Activated CD4-positive, CD25-positive, alpha-beta regulatory T cell treated with anti-CD3 and anti-CD28 coated beads, Interleukin-2, amount 50 U/mL, for 16 hours (primary cell): ENCODE results near the gene DPYSL5.

ENCODE experiments used
- DNase-seq: peaks from one replicate; pipeline ENCODE4 v3.0.0-alpha.2; 2020; ENCODE audit warnings: low read depth, low spot score

DPYSL5 gene

DNA sequence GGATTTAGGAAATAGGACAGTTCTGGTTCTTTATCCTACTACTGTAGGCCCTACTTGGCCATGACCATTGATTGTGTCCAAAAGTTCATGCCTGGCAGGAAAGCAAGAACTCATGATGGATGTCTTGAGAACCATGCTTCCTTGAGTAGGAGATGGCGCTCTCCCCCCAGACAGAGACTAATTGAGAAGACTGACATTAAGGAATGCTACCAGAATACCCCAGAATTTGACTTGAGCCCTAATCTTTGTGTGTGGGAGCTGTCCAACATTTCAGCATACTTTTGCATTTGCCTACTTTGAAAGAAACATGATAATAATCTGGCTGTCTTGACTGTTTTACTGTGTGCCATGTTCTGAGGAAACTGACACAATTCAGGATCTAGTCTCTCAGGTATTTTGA lies 145.8 kb downstream of the DPYSL5 start:
- DNase-seq, result no peak

DNA sequence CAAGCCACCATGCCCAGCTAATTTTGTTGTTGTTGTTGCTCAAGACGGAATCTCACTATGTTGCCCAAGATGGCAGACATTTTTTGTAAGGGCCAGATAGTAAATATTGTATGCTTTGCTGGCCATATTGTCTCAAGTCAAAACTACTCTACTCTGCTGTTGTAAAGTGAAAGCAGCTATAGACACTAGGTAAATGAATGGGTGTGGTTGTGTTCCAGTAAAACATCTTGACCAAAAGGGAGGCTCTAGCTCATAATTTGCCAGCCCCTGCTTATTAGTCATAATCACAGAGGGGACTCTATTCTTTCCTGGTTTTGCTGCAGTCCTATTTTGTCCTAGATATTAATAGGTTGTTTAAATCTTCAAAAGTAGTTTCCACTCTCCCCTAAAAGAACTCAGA lies 147.1 kb downstream of the DPYSL5 start:
- DNase-seq, result no peak

DNA sequence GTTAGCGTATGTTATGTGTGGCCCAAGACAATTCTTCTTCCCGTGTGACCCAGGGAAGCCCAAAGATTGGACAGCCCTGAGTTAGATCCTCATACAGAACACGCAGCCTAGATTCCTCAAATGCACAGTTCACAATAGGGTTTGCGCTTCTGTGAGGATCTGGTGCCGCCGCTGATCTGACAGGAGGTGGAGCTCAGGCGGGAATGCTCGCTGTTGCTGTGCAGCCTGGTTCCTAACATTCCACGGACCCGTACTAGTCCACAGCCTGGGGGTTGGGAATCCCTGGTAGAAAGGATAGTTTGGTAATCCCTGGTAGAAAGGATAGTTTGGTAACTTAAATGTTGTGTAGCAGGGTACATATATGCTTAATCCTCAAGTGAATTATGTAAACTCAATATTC lies 149.5 kb downstream of the DPYSL5 start:
- DNase-seq, result no peak

DNA sequence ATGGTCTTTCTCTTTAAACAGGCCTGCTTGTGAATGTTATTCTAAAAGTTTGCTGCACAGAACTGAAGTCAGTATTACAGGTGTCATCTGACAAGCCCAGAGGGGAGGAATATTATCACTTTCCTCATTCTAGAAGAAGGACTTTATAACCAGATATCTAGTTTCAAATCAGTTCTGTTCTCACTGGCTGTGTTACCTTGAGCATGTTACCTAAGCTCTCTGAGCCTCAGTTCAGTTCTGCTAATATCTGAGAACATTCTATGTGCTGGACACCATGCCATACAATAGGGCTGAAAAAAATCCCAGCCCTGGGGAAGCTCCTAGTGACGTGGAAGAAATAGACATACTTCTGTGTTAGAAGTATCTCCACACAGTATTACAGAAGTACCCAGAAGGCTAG lies 150.4 kb downstream of the DPYSL5 start:
- no peak for DNase-seq
